NCI-H2029 treated with DMSO at 0.1 percent for 48 hours (cell line): ENCODE data around the gene C1QC.
A peak's percentile ranks its signal among the peaks of the same experiment; 100 is the strongest.

Experiments
- DNase-seq: peaks from one replicate; lab custom pipeline; 2025; lab: John Stamatoyannopoulos, UW

C1QC gene

GRCh38 chr1:22643381-22643780 is at the start of gene C1QC:
Gene C1QC (plus strand): TSS chr1:22643633. CDS start chr1:22644024, 391 bp downstream.
- no peak for DNase-seq

- DNase-seq: no peak
Observed at GRCh38 chr1:22594396-22594795, 49.0 kb upstream of the C1QC start.

- no peak for DNase-seq
Observed at GRCh38 chr1:22595108-22595507, 48.3 kb upstream of the C1QC start.

- no peak for DNase-seq
Observed at GRCh38 chr1:22597301-22597965, 46.0 kb upstream of the C1QC start.

GRCh38 chr1:22597996-22598395 is 45.4 kb upstream of the C1QC start:
- DNase-seq: no peak

GRCh38 chr1:22598736-22599135 is 44.7 kb upstream of the C1QC start:
- DNase-seq: no peak

GRCh38 chr1:22600071-22600816 is 43.2 kb upstream of the C1QC start:
- peak; percentile 60 for DNase-seq

- no peak for DNase-seq
Observed at GRCh38 chr1:22600817-22601605, 42.4 kb upstream of the C1QC start.

- no peak for DNase-seq
Observed at GRCh38 chr1:22601610-22602009, 41.8 kb upstream of the C1QC start.

GRCh38 chr1:22602060-22602740 is 41.2 kb upstream of the C1QC start:
- no peak for DNase-seq

GRCh38 chr1:22606161-22606560 is 37.3 kb upstream of the C1QC start:
- no peak for DNase-seq

GRCh38 chr1:22607154-22607553 is 36.3 kb upstream of the C1QC start:
- DNase-seq: no peak

- no peak for DNase-seq
Observed at GRCh38 chr1:22608361-22608760, 35.1 kb upstream of the C1QC start.

GRCh38 chr1:22609291-22609690 is 34.1 kb upstream of the C1QC start:
- no peak for DNase-seq

- DNase-seq: no peak
Observed at GRCh38 chr1:22611530-22611947, 31.9 kb upstream of the C1QC start.

- DNase-seq: no peak
Observed at GRCh38 chr1:22612671-22613571, 30.5 kb upstream of the C1QC start.

GRCh38 chr1:22613572-22613918 is 29.9 kb upstream of the C1QC start:
- DNase-seq: no peak

- DNase-seq: no peak
Observed at GRCh38 chr1:22613951-22614350, 29.5 kb upstream of the C1QC start.

GRCh38 chr1:22615886-22616285 is 27.5 kb upstream of the C1QC start:
- no peak for DNase-seq

GRCh38 chr1:22616571-22616970 is 26.9 kb upstream of the C1QC start:
- no peak for DNase-seq

- DNase-seq: no peak
Observed at GRCh38 chr1:22618056-22618455, 25.4 kb upstream of the C1QC start.
